ENCODE measurements around the gene KLB. TPM values are rescaled to one million over a fixed set of nuclear protein-coding genes. Genes with fewer than 3 reads are reported as not detected.

The KLB gene
- total RNA-seq, 1 donor from 2014 or later: 0.43 TPM

DNA sequence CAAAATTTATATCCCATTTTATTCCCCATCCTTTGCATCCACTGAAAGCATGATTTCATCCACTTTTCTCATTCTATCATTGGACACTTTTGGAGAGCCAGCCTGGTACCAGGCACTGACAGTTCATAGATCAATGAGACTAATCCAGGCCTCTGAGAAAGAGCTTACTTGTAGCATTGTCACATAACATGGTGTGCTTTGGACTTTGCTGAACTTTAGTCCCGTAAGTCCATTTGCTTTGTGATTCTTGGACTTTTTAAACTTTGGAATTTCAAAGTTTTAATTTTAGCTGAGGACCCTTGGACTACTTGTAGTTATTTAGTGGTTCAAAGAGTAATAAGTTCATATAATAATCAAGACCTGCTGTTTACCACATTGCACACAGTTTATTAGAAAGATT is 63.7 kb downstream of the KLB start:
- Mint-ChIP-seq H3K9me3 (no peaks in the 10 kb centered on the region), H3K36me3 (peaks cover 6% of the 10 kb centered on the region), H3K27me3 (no peaks in the 10 kb centered on the region), H3K4me3 (no peak overlapping the region), H3K4me1 (ENCODE audit: unreplicated experiment) (peaks cover 10% of the 10 kb centered on the region), H3K27ac (no peak overlapping the region)
- DNase-seq (ENCODE audit: extremely low spot score, unreplicated experiment): no peak
- no peak for TF ChIP-seq CTCF (conservative IDR thresholded peaks at IDR 0.05)

GRCh38 chr4:39472396-39472795 is 65.7 kb downstream of the KLB start:
- DNase-seq (ENCODE audit: extremely low spot score, unreplicated experiment): no peak
- H3K4me3 Mint-ChIP-seq: no peak overlapping the region
- H3K27me3 Mint-ChIP-seq: no peaks in the 10 kb centered on the region
- peaks cover 10% of the 10 kb centered on the region for H3K4me1 Mint-ChIP-seq (ENCODE audit: unreplicated experiment)
- TF ChIP-seq CTCF (conservative IDR thresholded peaks at IDR 0.05): no peak
- H3K9me3 Mint-ChIP-seq: no peaks in the 10 kb centered on the region
- H3K36me3 Mint-ChIP-seq: peaks cover 14% of the 10 kb centered on the region
- H3K27ac Mint-ChIP-seq: no peak overlapping the region

DNA sequence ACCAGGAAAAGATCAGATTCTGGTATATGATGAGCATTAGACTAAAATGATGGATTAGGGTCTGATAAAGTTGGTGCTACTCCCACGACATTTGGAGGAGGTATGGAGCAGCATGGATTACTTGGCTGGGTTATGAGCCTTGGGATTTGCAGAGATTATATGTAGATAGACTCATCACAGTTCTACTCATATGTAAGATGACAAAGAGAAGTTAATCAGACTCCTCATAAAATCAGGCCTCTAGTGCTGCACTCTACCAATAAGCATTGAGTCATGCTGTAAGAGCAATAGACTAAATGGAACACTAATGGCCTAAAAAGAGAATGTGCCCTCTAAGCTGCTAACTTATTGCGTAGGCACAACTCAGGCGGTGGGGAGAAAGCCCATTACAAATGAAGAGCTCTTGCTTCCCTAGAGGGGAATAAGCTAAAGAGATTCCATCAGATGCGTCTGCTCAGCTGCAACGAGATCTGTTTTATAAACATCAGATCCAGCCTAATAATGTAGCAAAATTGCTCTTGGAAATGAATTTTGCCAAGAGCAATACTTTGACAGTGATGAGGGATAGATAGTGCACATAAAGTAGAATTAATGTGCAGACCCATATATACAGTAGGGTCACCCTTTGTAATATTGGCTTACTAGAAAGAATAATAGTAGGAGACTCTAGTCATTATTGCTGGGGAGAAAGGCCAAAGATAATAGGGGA is 69.6 kb downstream of the KLB start:
- Mint-ChIP-seq H3K4me3 (no peak overlapping the region), H3K27ac (no peak overlapping the region), H3K4me1 (ENCODE audit: unreplicated experiment) (no peaks in the 10 kb centered on the region), H3K9me3 (no peaks in the 10 kb centered on the region), H3K27me3 (no peaks in the 10 kb centered on the region), H3K36me3 (peaks cover 14% of the 10 kb centered on the region)
- DNase-seq (ENCODE audit: extremely low spot score, unreplicated experiment): no peak
- no peak for TF ChIP-seq CTCF (conservative IDR thresholded peaks at IDR 0.05)

- Mint-ChIP-seq H3K4me1 (ENCODE audit: unreplicated experiment) (no peaks in the 10 kb centered on the region), H3K27me3 (no peaks in the 10 kb centered on the region), H3K36me3 (peaks cover 11% of the 10 kb centered on the region), H3K27ac (peak overlapping the region; percentile 34), H3K9me3 (no peaks in the 10 kb centered on the region), H3K4me3 (no peak overlapping the region)
- DNase-seq (ENCODE audit: extremely low spot score, unreplicated experiment): no peak
- TF ChIP-seq CTCF (conservative IDR thresholded peaks at IDR 0.05): no peak
Observed at GRCh38 chr4:39480251-39480650, 73.5 kb downstream of the KLB start.

DNA sequence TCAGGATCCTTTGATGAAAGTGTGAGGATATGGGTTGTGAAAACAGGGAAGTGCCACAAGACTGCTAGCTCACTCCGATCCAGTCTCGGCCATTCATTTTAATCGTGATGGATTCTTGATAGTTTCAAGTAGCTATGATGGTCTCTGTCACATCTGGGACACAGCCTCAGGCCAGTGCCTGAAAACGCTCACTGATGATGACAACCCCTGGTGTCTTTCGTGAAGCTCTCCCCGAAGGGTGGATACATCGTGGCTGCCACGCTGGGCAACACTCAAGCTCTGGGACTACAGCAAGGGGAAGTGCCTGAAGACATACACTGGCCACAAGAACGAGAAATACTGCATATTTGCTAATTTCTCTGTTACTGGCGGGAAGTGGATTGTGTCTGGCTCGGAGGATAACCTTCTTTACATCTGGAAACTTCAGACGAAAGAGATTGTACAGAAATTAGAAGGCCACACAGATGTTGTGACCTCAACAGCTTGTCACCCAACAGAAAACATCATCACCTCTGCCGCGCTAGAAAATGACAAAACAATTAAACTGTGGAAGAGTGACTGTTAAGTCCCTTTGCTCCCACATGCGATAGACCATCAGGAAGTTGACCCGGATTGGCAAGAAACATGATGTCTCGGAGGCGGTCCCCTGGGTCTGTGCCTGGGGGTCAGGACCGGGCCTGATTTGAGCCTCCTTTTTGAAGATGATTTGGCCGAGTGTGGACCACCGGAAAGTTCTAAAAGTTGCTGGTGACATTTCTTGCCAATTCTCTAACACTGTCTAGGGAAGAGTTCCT is 74.4 kb downstream of the KLB start:
- peaks cover 11% of the 10 kb centered on the region for H3K36me3 Mint-ChIP-seq
- H3K9me3 Mint-ChIP-seq: no peaks in the 10 kb centered on the region
- H3K27ac Mint-ChIP-seq: peak overlapping the region; percentile 34
- H3K27me3 Mint-ChIP-seq: no peaks in the 10 kb centered on the region
- DNase-seq (ENCODE audit: extremely low spot score, unreplicated experiment): no peak
- TF ChIP-seq CTCF (conservative IDR thresholded peaks at IDR 0.05): no peak
- H3K4me1 Mint-ChIP-seq (ENCODE audit: unreplicated experiment): no peaks in the 10 kb centered on the region
- no peak overlapping the region for H3K4me3 Mint-ChIP-seq

Measured in type B pancreatic cell (in vitro differentiated cells).